GM06990 (cell line): Measurements from ENCODE around the gene JAG2.

Experiments used
- DNase-seq: peaks from one replicate; pipeline ENCODE4 v3.0.0-alpha.2; 2011; ENCODE audit not compliant: insufficient read length; ENCODE audit errors: extremely low read depth
- H3K27me3 ChIP-seq: replicated peaks from 2 replicates; pipeline ENCODE4 v1.6.0; 2011; ENCODE audit warnings: low read length; ENCODE audit not compliant: control insufficient read depth, insufficient read depth
- H3K36me3 ChIP-seq: 2 replicates; pipeline ENCODE4 v1.5.1; 2011; ENCODE audit warnings: low read length; ENCODE audit not compliant: control insufficient read depth, insufficient read depth
- H3K4me3 ChIP-seq: replicated peaks from 2 replicates; pipeline ENCODE4 v1.5.1; 2011; ENCODE audit warnings: low read depth, mild to moderate bottlenecking, control low read depth, low read length
- TF ChIP-seq, protein P1 (sequence below): IDR thresholded peaks from 2 replicates; pipeline ENCODE4 v1.5.1; 2011; ENCODE audit warnings: low read length, control low read depth, mild to moderate bottlenecking, inconsistent platforms; ENCODE audit not compliant: insufficient read depth, poor library complexity, severe bottlenecking

JAG2 gene

DNA sequence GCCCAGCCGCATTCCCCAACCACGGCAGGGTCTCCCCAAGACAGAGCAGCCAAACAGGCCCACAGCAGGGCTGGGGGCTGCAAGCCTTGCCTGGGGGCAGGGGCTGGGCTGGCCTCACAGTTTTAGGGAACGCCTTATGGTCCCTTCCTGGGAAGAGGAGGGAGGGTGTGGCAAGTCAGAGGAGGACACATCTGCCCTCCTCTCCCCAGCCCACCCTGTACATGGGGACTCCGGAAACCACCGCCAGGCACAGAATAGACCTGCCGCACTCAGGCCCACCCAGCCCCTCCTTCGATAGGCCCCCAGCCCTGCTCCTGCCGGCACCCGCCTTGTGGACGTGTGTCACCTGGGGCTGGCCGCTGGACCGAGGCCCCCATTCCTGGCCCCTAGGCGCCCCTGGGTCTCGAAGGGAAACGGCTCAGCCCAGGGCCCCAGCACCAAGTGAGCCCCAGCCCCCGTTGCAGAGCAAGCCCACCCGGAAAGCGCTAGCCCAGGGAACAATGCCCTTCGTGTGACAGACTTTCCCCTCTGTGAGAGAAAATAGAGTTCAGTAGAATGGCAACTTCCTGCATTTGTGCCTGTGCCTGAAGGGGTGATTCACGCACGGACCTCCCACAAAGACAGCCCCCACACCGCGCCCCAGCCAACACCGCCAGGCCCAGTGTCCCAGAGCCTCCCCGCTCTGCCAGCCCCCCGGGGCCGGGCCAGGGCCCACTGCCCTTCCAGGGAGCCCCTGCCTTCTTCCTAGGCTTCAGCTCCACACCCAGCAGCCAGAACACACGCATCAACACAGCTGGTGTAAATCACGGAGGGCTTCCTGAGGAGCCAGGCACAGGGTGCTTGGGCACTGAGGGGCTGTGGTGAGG is 24.5 kb upstream of the JAG2 start:
- Histone ChIP-seq H3K27me3 (no peaks in the 10 kb centered on the region; the same call in 1 of the 2 replicates), H3K36me3 (no peaks in the 10 kb centered on the region), H3K4me3 (no peak overlapping the region)
- TF ChIP-seq, protein P1, sequence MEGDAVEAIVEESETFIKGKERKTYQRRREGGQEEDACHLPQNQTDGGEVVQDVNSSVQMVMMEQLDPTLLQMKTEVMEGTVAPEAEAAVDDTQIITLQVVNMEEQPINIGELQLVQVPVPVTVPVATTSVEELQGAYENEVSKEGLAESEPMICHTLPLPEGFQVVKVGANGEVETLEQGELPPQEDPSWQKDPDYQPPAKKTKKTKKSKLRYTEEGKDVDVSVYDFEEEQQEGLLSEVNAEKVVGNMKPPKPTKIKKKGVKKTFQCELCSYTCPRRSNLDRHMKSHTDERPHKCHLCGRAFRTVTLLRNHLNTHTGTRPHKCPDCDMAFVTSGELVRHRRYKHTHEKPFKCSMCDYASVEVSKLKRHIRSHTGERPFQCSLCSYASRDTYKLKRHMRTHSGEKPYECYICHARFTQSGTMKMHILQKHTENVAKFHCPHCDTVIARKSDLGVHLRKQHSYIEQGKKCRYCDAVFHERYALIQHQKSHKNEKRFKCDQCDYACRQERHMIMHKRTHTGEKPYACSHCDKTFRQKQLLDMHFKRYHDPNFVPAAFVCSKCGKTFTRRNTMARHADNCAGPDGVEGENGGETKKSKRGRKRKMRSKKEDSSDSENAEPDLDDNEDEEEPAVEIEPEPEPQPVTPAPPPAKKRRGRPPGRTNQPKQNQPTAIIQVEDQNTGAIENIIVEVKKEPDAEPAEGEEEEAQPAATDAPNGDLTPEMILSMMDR = no peak
- no peak for DNase-seq

DNA sequence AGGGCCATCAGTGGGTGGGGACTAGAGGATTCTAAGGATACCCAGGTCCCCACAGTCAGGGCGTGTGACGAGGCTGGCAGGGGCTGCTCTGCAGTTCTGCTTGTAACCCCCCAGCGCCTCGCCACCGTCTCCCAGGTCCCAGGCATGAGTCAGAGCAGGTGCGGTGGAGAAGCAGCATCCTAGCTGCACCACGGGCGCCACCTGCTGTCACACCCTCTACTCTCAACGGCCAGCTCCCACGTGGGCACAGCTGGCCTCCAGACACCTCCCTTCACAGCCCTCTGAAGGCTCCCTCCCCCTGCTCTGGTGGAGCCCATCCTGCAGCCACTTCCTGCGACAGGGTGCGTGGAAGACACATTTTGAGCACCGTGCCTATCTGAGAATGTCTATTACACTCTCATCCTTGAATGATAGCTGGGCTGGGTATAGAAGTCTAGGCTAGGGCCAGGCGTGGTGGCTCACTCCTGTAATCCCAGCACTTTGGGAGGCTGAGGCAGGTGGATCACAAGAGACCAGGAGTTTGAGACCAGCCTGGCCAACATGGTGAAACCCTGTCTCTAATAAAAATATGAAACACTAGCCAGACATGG is 19.5 kb upstream of the JAG2 start:
- no peak for DNase-seq

DNA sequence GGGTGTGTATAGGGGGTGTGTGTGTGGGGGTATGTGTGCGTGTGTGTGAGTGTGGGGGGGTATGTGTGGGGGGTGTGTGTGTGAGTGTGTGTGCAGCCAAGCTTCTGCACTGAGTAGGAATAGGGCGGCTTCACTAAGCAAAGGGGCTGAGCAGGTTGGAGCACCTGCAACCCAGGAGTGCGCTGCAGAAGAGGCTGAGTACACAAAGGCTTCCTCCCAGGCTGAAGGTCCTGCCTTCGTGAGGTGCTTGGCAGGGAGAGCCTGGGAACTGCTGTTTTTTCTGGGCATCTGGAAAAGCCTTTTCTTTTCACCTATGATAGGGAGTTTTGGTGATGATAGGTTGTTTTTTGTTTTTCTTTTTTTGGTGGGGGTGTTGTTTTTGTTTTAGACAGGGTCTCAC is 18.5 kb upstream of the JAG2 start:
- TF ChIP-seq, protein P1 = no peak
- Histone ChIP-seq H3K27me3 (peaks cover 1% of the 10 kb centered on the region; the same call in 1 of the 2 replicates), H3K36me3 (no peaks in the 10 kb centered on the region), H3K4me3 (no peak overlapping the region)
- no peak for DNase-seq

More for the DNA sequence above, 19.5 kb upstream of the JAG2 start:
- H3K36me3 ChIP-seq = no peaks in the 10 kb centered on the region
- H3K4me3 ChIP-seq = no peak overlapping the region
- TF ChIP-seq, protein P1 = no peak
- H3K27me3 ChIP-seq = peaks cover 1% of the 10 kb centered on the region; the same call in 1 of the 2 replicates

DNA sequence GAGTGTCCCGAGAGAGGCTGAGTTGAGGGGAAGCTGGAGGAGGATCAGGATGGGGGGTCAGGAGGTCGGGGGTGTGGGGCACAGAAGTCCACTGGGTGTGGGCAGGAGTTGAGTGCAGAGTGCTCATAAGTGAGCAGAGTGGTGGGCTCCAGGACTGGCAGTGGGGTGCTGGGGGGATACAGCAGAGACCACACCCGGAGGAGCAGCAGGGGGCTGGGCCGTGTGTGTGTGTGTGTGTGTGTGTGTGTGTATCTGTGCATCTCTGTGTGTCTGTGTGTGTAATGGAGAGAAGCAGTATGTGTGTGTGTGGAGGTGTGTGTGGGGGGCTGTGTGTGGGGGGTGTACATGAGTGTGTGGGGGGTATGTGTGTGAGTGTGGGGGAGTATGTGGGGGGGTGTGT is 17.4 kb upstream of the JAG2 start:
- TF ChIP-seq, protein P1 = no peak
- Histone ChIP-seq H3K27me3 (peaks cover 1% of the 10 kb centered on the region; the same call in 1 of the 2 replicates), H3K4me3 (no peak overlapping the region), H3K36me3 (no peaks in the 10 kb centered on the region)
- DNase-seq = no peak

- no peak for DNase-seq
- Histone ChIP-seq H3K36me3 (no peaks in the 10 kb centered on the region), H3K4me3 (no peak overlapping the region), H3K27me3 (peaks cover 3% of the 10 kb centered on the region; the same call in 1 of the 2 replicates)
- TF ChIP-seq, protein P1 = no peak
Measured at GRCh38 chr14:105185001-105185400, 16.4 kb upstream of the JAG2 start.
